Measurements from ENCODE around the gene ST8SIA5.

The ST8SIA5 gene

DNA sequence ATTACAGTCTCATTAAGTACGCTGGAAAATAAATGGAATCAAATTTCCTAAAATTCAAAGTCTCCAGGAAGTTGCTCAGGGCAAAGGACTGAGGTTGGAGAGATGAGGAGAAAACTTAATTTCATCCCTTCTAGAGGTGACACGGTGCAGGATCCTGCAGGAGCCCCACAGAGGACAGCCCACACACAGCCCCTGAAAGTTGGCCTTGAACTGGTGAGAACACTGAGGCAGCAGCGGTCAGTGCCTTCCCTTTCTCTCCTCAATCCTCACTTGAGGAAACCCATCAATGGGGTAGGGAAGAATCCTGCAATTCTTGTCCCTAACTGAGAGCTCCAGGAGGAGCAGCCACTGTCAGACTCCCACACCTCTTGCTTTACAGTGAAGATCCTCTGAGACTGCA lies 137.3 kb downstream of the ST8SIA5 start:
- Histone ChIP-seq H3K27me3 (ENCODE audit: insufficient read depth, poor library complexity, severe bottlenecking) (peaks cover 4% of the 10 kb centered on the region), H3K27ac (replicated peaks) (no peak overlapping the region), H3K4me3 (replicated peaks; ENCODE audit: insufficient read depth, low read length) (no peak overlapping the region)
- TF ChIP-seq, protein P1, sequence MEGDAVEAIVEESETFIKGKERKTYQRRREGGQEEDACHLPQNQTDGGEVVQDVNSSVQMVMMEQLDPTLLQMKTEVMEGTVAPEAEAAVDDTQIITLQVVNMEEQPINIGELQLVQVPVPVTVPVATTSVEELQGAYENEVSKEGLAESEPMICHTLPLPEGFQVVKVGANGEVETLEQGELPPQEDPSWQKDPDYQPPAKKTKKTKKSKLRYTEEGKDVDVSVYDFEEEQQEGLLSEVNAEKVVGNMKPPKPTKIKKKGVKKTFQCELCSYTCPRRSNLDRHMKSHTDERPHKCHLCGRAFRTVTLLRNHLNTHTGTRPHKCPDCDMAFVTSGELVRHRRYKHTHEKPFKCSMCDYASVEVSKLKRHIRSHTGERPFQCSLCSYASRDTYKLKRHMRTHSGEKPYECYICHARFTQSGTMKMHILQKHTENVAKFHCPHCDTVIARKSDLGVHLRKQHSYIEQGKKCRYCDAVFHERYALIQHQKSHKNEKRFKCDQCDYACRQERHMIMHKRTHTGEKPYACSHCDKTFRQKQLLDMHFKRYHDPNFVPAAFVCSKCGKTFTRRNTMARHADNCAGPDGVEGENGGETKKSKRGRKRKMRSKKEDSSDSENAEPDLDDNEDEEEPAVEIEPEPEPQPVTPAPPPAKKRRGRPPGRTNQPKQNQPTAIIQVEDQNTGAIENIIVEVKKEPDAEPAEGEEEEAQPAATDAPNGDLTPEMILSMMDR (IDR thresholded peaks at IDR 0.05; ENCODE audit: insufficient read depth, low read length) = no peak
- TF ChIP-seq, protein P2, sequence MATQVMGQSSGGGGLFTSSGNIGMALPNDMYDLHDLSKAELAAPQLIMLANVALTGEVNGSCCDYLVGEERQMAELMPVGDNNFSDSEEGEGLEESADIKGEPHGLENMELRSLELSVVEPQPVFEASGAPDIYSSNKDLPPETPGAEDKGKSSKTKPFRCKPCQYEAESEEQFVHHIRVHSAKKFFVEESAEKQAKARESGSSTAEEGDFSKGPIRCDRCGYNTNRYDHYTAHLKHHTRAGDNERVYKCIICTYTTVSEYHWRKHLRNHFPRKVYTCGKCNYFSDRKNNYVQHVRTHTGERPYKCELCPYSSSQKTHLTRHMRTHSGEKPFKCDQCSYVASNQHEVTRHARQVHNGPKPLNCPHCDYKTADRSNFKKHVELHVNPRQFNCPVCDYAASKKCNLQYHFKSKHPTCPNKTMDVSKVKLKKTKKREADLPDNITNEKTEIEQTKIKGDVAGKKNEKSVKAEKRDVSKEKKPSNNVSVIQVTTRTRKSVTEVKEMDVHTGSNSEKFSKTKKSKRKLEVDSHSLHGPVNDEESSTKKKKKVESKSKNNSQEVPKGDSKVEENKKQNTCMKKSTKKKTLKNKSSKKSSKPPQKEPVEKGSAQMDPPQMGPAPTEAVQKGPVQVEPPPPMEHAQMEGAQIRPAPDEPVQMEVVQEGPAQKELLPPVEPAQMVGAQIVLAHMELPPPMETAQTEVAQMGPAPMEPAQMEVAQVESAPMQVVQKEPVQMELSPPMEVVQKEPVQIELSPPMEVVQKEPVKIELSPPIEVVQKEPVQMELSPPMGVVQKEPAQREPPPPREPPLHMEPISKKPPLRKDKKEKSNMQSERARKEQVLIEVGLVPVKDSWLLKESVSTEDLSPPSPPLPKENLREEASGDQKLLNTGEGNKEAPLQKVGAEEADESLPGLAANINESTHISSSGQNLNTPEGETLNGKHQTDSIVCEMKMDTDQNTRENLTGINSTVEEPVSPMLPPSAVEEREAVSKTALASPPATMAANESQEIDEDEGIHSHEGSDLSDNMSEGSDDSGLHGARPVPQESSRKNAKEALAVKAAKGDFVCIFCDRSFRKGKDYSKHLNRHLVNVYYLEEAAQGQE (IDR thresholded peaks at IDR 0.05; ENCODE audit: insufficient replicate concordance, low read depth) = no peak
- TF ChIP-seq SPI1 (IDR thresholded peaks at IDR 0.05; ENCODE audit: borderline replicate concordance, low read depth) = no peak
- no peak for DNase-seq (ENCODE audit: low read depth in 1 of 2, low spot score in 1 of 2)

Data from HL-60 (cell line).